Left hindlimb (tissue), 1 donor: Measurements from ENCODE around the gene STX3.
"Not testable (repeated sequence)": the region's sequence is repeated elsewhere in the genome, so short reads cannot be mapped to it uniquely, and the experiment has no call there.

Source experiments
- DNase-seq: peaks from one replicate; pipeline ENCODE4 v3.0.0-alpha.2; 2018

The STX3 gene

DNA sequence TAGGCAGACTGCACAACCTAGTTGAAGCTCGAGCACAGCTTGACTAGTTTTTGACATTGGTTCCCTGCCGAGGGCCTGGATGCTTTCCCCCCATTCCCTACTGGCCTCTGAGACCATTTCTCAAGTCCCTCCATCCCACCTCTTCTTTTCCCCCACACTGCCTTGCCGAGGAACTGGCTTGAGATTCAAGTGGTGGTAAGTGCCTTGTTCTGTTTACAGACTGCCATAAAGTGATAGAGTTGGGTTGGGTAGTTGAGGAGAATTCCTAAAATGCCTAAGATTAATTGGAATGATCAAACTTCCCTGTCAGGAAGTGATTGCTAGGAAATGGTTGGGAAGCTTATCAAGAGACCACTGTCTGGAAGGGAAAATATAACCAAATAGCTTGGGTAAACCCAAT lies 39.2 kb downstream of the STX3 start:
- DNase-seq: no peak

GRCh38 chr11:59800390-59801025 lies 45.3 kb downstream of the STX3 start:
- DNase-seq: no peak

GRCh38 chr11:59801160-59801706 lies 46.1 kb downstream of the STX3 start:
- no peak for DNase-seq

- DNase-seq: no peak
These were observed 46.9 kb downstream of the STX3 start for GRCh38 chr11:59801981-59802638.

DNA sequence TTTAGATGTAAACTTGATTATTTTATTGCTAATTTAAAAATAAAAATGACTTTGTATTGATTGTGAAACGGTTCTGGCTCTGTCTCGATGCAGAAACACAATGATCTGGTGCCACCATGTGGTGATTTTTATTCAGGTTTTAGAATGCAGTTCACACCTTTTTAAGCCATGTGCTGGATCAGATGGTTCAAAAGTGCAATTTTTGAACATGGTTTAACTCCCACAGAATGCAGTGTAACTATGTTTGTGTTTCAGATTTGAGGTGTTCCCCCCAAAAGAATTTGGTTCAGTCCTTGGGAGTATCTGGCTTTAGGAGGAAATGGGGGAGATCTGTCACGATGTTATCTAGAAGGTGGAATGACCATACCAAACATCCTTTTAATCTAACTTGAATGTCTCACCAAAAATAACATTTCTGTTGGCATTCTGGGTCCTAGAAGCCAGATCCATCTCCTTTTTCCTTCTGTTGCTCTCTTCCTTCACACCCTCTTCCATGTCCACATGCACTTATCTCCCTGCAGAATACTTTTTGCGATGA lies 47.5 kb downstream of the STX3 start:
- no peak for DNase-seq

GRCh38 chr11:59804061-59804460 lies 48.9 kb downstream of the STX3 start:
- no peak for DNase-seq

DNA sequence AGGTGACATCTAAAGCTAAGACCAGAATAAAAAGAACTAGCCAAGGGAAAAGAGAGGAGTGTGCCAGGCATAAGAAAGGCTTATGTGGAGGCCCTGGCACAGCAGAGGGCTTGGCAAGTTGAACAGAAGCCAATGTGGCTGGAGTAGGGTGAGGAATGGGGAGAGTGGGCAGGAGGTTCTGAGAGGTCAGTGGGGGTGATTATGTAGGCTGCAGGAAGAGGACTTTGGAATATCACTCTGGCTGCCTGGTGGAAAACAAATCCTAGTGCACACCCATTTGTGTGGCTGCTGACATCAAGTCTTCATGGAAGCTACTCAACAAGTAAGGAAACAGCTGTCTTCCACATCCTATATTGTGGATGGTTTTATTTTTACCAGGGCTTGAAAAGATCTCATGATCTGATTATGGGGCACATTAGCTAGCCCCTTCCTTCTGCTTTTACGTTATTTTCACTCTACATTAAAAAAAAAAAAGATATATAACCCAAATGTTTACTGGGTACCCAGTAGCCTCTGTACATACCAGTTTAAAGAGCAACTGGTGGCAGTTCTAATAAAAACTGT lies 52.0 kb downstream of the STX3 start:
- DNase-seq: no peak

GRCh38 chr11:59810189-59810910 lies 55.2 kb downstream of the STX3 start, which contains the start of gene MRPL16:
MRPL16 (minus strand) TSS chr11:59810778; CDS start chr11:59810658, 120 bp downstream.
- peak; percentile 89 for DNase-seq

DNA sequence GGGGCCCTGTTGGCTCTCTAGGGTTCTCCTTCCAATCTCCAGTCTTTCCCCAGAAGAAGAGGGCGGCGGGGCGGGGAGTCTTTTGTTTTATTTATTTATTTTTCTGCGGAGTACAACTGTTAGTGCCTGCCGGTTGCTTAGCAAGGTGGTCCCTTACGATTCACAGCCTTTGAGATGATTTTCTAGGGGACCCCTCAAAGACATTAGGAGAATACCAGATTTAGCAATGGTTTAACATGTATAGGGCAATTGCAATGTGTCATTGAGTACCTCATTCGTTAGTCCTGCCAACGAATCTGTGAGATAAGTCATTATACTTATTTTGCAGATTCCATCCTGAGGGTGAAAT lies 55.7 kb downstream of the STX3 start:
- no peak for DNase-seq

- DNase-seq: no peak
These were observed 57.0 kb downstream of the STX3 start for GRCh38 chr11:59812220-59812619.

GRCh38 chr11:59813364-59813763 lies 58.2 kb downstream of the STX3 start:
- DNase-seq: no peak

GRCh38 chr11:59814021-59814420 lies 58.8 kb downstream of the STX3 start:
- DNase-seq: no peak

GRCh38 chr11:59815754-59816153 lies 60.6 kb downstream of the STX3 start:
- no peak for DNase-seq

GRCh38 chr11:59816434-59816833 lies 61.3 kb downstream of the STX3 start:
- not testable (repeated sequence) for DNase-seq

DNA sequence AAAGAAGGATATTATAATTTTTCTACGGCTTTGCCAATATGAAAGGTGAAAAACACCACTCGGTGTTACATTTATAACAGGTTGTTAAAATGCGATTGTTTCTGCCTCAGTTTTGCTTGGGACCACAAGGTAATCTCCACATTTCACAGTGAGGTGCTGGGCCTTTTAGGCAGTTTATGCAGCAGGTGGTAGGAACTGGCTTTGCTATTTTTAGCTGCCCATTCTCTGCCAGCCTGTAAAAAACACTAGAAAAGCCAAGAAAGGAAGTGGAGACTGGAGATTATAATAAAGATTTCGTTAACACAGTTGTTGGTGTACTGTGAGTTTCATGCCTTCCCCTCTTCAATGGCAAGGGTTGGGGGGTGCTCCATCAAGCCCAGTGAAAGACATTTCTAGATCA lies 63.4 kb downstream of the STX3 start:
- no peak for DNase-seq

GRCh38 chr11:59822989-59823566 lies 67.9 kb downstream of the STX3 start:
- no peak for DNase-seq

DNA sequence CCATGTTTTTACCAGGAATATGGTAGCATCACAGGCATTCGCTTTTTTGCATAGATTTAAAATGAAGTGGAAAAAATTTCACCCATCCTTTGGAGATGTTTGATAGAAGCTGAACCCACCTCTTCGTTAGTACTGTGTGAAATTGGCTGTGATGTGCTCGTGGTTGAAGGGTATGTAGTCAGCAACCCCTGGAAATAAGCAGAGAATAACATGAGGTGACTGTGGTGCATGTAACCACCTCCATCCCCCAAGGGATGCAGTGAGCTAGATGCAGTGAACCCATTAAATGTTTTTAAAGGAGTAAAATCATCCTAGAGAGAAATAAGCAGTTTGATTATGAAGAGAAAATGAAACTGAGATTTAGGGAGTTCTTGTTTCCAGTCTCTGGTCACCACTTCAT lies 74.2 kb downstream of the STX3 start:
- no peak for DNase-seq

DNA sequence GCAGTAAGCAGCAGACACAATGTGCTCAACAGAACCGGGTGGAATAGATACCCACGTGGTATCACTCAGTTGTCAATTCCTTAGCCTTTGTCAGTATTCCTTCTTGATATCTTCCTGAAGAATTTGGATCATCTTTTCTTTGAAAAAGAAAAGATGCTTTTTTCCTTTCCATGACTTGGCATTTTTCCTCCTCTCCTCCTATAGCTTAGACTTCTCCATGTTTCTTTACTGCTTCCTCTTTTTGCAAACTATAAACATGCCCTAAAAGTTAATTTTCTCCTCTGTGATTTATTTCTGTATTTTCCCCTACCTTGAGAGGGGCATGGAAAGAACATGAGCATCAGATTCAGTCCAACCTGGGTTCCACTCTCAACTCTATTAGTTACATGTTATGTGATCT lies 78.4 kb downstream of the STX3 start:
- no peak for DNase-seq

GRCh38 chr11:59839615-59840014 lies 84.4 kb downstream of the STX3 start:
- DNase-seq: no peak

- no peak for DNase-seq
These were observed 86.3 kb downstream of the STX3 start for GRCh38 chr11:59841514-59841913.

DNA sequence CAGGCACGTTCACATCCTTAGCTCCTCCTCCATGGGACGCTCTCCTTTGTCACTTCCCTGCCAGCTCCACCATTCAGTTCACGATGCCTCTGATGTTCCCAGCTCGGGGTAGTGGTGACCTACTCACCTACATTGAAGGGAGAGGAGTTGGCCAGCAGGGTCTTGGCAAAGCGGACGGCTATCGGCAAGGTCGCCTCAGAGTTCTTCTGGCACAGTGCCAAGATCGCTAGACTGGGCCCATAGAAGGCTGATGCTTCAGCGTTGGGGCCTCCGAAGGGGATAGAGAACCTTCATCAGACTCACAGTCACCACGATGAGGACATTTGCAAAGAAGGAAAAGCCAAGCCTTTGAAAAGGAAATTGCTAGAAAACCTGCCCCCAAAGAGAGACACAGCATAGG lies 87.1 kb downstream of the STX3 start:
- no peak for DNase-seq

GRCh38 chr11:59845399-59845798 lies 90.2 kb downstream of the STX3 start, which contains the start of gene CBLIF:
CBLIF (minus strand) TSS chr11:59845499; CDS start chr11:59845453, 46 bp downstream.
- no peak for DNase-seq

- no peak for DNase-seq
These were observed 91.4 kb downstream of the STX3 start for GRCh38 chr11:59846556-59846955.
